Activated CD8-positive, alpha-beta memory T cell treated with anti-CD3 and anti-CD28 coated beads, Interleukin-2, amount 50 U/mL, for 24 hours (primary cell): Measurements from ENCODE around the gene CD2BP2.
"Not testable (repeated sequence)": the region's sequence is repeated elsewhere in the genome, so short reads cannot be mapped to it uniquely, and the experiment has no call there.

Experiments used
- DNase-seq: peaks from one replicate; pipeline ENCODE4 v3.0.0-alpha.2; 2020; ENCODE audit errors: extremely low read depth

The CD2BP2 gene

GRCh38 chr16:30358990-30359870, 4.1 kb upstream of the CD2BP2 start:
- DNase-seq, result no peak

- DNase-seq, result no peak
These were observed 3.4 kb upstream of the CD2BP2 start for GRCh38 chr16:30358577-30358936.

- DNase-seq, result no peak
These were observed 2.8 kb upstream of the CD2BP2 start for GRCh38 chr16:30357715-30358576.

- no peak for DNase-seq
These were observed 2.1 kb upstream of the CD2BP2 start for GRCh38 chr16:30357085-30357714.

GRCh38 chr16:30356401-30357084, 1.4 kb upstream of the CD2BP2 start:
- no peak for DNase-seq

GRCh38 chr16:30355954-30356308, 823 bp upstream of the CD2BP2 start:
- no peak for DNase-seq

- DNase-seq, result no peak
These were observed 525 bp downstream of the CD2BP2 start for GRCh38 chr16:30354423-30355143.

DNA sequence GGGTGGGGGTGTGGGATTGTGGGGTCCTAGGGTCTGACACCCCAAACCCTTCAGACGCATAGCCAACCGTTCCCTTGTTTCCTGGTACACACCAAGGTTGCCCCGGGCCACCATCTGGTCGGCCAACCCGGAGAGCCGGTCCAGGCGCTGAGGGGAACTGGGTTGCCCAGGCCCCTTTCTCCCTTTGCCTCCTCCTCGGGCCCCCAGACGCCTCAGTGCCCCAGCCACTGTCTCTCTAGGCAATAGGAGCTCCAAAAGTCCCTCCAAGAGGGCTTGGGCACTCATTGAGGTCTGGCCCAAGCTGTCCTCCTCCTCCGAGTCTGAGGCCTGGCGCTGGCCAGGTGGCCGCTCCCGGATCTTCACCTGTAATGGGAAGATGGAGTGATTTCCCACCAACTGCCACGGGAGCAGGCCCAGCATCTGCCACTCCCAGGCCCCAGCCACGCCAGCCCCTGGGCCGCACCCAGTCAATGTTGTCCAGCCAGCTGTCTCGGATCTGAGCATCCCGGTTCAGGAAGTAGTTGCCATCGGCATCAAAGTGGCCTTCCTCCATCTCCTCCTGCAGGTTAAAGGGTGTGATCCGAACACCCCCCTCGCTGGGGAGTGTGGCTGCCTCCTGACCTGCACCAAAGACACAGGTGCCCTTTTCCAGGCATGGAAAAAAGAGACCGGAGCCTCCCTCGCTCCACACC, 1.5 kb downstream of the CD2BP2 start:
- DNase-seq, result no peak

DNA sequence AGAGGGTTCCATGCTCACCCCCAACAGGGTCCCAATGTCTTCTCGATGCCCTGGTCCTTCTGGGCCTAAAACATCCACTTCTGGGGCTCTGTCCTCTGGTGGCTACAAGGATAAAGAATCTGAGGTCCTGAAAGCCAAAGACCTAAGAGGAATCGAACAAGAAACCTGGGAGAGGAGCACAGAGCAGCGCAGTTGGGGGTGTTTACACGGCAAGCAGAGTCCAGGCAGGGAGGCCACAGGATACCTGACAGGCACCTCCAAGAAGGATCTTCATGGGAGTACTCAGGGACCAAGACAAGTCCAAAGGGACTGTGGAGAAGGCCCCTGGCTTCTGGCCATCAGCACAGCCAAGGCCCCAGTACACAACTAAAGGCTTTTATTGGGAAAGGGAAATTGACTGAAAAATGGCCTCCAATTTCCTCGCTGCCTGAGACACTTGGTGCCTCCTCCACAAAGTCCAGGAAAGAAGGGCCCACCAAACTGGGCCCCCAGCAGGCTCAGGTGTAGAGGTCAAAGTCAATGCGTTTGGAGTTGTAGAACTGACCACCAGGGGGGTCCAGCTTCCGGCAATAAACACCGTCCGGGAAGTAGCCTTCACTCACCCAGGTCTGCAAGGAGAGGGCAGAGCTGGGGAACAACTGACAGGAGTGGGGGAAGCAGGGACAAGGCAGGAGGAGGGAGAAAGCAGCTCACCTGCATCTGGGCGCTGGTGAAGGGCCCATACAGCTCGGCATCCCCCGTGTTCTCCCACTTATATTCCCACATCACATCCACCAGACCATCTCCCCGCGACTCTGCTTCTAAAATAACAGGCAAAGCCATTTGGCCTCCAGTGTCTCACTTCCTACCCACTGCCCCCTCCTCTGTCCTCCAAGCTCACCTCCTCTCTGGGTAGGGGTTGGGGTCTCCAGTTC, 2.4 kb downstream of the CD2BP2 start:
- no peak for DNase-seq

DNA sequence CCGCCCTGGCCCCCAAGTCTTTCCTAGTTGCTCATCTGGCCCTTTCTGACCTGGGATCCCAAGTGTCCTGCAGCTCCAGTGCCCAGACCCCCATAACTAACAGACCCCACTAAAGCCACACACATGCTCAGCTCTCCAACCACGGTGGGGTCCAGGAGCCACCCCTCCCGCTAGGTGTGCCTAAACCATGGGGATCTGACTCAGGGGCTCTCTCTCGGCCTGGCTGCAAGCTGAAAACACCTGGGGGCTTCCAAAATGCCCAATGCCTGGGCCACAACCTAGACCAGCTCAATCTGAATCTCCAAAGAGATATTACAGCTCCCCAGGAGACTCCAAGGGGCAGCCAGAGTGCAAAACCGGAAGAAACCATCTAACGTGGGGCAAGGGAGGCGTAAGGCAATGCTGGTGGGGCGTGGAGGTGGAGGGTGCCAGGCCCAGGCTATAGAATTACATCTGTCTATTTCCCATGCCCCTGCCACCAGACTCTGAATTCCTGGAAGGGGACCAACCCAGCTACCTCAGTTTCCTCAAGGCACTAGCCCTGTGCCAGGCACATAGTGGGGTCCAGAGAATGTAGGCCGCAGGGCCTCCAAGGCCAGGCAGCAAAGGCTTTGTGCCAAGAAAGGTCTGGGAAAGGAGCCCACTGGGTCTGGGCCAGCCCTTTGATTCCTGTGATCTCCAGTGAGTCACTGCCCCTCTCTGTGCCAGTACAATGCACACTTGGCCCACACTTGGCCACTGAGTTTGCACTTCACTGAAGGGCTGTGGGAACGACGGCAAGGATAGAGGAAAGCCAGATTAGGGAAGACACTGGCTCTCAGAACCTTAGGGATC, 3.3 kb downstream of the CD2BP2 start:
- DNase-seq, result no peak

DNA sequence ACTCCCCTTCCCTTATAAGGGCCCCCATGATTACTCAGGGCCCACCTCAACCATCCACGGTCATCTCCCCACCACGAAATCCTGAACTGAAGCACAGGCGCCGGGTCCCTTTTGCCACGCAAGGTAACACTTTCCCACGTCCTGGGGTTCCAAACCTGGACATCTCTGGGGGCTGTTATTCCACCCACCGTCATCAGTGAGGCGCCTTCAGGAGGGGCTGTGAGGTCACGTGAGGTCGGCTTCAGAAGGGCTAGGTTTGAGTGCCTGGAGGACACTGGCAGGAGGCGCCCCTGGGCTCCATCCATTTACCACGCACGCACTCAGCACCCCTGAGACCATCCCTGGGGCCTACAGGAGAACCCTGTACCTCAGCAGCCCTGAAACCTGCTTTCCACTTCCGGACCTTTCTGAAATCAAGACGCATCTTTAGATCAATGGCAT, 4.1 kb downstream of the CD2BP2 start:
- DNase-seq, result no peak

DNA sequence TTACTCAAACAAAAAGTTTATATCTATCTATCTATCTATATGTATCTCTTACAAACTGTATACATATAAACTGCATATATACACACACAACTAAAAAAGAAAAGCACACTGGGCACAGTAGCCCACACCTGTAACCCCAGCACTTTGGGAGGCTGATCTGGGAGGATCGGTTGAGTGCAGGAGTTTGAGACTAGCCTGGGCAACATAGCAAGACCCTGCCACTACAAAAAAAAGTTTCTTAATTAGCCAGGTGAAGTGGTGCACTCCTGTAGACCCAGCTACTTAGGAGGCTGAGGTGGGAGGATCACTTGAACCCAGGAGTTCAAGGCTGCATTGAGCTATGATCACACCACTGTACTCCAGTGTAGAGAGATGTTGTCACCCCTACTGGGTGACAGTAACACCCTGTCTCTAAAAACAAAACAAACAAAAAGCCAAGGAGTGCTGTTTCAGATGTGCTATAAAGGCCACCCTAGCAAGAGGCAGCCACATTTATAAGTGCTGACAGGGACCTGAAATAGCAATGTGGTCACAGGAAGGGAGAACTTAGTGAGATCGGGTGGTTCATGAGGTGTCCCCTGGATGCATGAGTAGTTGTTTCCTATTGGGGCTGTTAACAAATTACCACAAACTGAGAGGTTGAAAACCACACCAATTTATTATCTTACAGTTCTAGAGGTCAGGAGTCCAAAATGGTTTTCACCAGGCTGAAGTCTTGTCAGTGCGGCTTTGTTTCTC, 4.8 kb downstream of the CD2BP2 start:
- DNase-seq, result no peak

- DNase-seq, result no peak
These were observed 5.4 kb downstream of the CD2BP2 start for GRCh38 chr16:30349675-30350074.

GRCh38 chr16:30348929-30349328, 6.2 kb downstream of the CD2BP2 start:
- no peak for DNase-seq

GRCh38 chr16:30348113-30348512, 7.0 kb downstream of the CD2BP2 start:
- DNase-seq, result no peak

DNA sequence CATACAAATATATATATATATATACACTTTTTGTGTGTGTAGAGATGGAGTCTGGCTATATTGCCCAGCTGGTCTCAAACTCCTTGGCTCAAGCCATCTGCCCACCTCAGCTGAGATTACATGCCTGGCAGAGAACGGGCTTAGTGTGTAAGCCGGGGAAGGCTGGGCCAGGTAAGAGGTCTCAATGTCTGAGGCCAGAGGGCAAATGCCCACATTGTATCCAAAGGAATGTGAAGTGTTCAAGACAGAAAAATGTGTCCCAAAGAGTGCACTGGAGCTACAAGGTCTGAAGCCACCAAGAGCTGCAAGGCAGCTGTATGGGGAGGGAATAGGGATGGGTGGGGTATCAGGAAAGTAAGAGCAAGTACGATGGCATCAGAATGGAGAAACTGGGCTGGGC, 8.8 kb downstream of the CD2BP2 start:
- no peak for DNase-seq

DNA sequence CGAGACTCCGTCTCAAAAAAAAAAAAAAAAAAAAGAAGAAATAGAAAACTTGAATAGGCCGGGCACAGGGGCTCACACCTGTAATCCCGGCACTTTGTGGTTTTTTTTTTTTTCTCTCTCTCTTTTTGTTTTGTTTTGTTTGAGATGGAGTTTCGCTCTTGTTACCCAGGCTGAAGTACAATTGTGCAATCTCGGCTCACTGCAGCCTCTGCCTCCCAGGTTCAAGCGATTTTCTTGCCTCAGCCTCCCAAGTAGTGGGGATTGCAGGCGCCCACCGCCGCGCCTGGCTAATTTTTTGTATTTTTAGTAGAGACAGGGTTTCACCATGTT, 11.7 kb downstream of the CD2BP2 start:
- not testable (repeated sequence) for DNase-seq
